ENCODE results near the gene DNM3.
"Not testable (repeated sequence)": the region's sequence is repeated elsewhere in the genome, so short reads cannot be mapped to it uniquely, and the experiment has no call there.

DNM3 gene

GRCh38 chr1:172344444-172344843 lies 503.1 kb downstream of the DNM3 start:
- DNase-seq, result no peak

- DNase-seq, result no peak
Measured at GRCh38 chr1:172345077-172345476, 503.8 kb downstream of the DNM3 start.

- no peak for DNase-seq
Measured at GRCh38 chr1:172347416-172347815, 506.1 kb downstream of the DNM3 start.

GRCh38 chr1:172350856-172351255 lies 509.6 kb downstream of the DNM3 start:
- no peak for DNase-seq

- no peak for DNase-seq
Measured at GRCh38 chr1:172351346-172351745, 510.0 kb downstream of the DNM3 start.

- no peak for DNase-seq
Measured at GRCh38 chr1:172351754-172352161, 510.5 kb downstream of the DNM3 start.

GRCh38 chr1:172352435-172352834 lies 511.1 kb downstream of the DNM3 start:
- DNase-seq, result no peak

GRCh38 chr1:172354291-172355274 lies 513.3 kb downstream of the DNM3 start:
- DNase-seq, result no peak

- no peak for DNase-seq
Measured at GRCh38 chr1:172356620-172357019, 515.3 kb downstream of the DNM3 start.

GRCh38 chr1:172357753-172358385 lies 516.6 kb downstream of the DNM3 start:
- DNase-seq, result no peak

- DNase-seq, result peak; percentile 48
Measured at GRCh38 chr1:172359491-172359999, 518.2 kb downstream of the DNM3 start.

- no peak for DNase-seq
Measured at GRCh38 chr1:172360511-172360910, 519.2 kb downstream of the DNM3 start.

- DNase-seq, result no peak
Measured at GRCh38 chr1:172360985-172361384, 519.7 kb downstream of the DNM3 start.

GRCh38 chr1:172363852-172364251 lies 522.6 kb downstream of the DNM3 start:
- DNase-seq, result no peak

GRCh38 chr1:172371646-172372045 lies 530.3 kb downstream of the DNM3 start:
- not testable (repeated sequence) for DNase-seq

GRCh38 chr1:172373864-172374263 lies 532.6 kb downstream of the DNM3 start:
- DNase-seq, result no peak

- no peak for DNase-seq
Measured at GRCh38 chr1:172375211-172375631, 533.9 kb downstream of the DNM3 start.

- no peak for DNase-seq
Measured at GRCh38 chr1:172376431-172376830, 535.1 kb downstream of the DNM3 start.

- DNase-seq, result no peak
Measured at GRCh38 chr1:172377565-172377964, 536.3 kb downstream of the DNM3 start.

- no peak for DNase-seq
Measured at GRCh38 chr1:172378109-172378760, 536.9 kb downstream of the DNM3 start.

GRCh38 chr1:172380441-172381244 lies 539.3 kb downstream of the DNM3 start:
- DNase-seq, result peak; percentile 62

GRCh38 chr1:172381946-172382345 lies 540.6 kb downstream of the DNM3 start:
- no peak for DNase-seq
